BE2C (cell line): Measurements from ENCODE around the gene CLCN1.

ENCODE experiments used
- DNase-seq: peaks from one replicate; pipeline ENCODE4 v3.0.0-alpha.2; 2020
- H3K27me3 ChIP-seq: fragments of 250-450 bp; sonication (Bioruptor Pico); 2 replicates; pipeline ENCODE4 v1.5.1; 2020; ENCODE audit warnings: mild to moderate bottlenecking
- H3K36me3 ChIP-seq: fragments of 250-450 bp; sonication (Bioruptor Pico); 2 replicates; pipeline ENCODE4 v1.5.1; 2020; ENCODE audit warnings: mild to moderate bottlenecking
- H3K4me1 ChIP-seq: fragments of 250-450 bp; sonication (Bioruptor Pico); 2 replicates; pipeline ENCODE4 v1.5.1; 2020
- H3K4me3 ChIP-seq: 2 replicates; pipeline ENCODE4 v1.5.1; 2011; ENCODE audit warnings: low read depth, low read length
- H3K9me3 ChIP-seq: fragments of 250-450 bp; sonication (Bioruptor Pico); 2 replicates; pipeline ENCODE4 v1.5.1; 2020
- TF ChIP-seq, protein P1 (sequence below): IDR thresholded peaks from 2 replicates; pipeline ENCODE4 v1.5.1; 2012; ENCODE audit warnings: mild to moderate bottlenecking, low read depth, low read length

Gene CLCN1

DNA sequence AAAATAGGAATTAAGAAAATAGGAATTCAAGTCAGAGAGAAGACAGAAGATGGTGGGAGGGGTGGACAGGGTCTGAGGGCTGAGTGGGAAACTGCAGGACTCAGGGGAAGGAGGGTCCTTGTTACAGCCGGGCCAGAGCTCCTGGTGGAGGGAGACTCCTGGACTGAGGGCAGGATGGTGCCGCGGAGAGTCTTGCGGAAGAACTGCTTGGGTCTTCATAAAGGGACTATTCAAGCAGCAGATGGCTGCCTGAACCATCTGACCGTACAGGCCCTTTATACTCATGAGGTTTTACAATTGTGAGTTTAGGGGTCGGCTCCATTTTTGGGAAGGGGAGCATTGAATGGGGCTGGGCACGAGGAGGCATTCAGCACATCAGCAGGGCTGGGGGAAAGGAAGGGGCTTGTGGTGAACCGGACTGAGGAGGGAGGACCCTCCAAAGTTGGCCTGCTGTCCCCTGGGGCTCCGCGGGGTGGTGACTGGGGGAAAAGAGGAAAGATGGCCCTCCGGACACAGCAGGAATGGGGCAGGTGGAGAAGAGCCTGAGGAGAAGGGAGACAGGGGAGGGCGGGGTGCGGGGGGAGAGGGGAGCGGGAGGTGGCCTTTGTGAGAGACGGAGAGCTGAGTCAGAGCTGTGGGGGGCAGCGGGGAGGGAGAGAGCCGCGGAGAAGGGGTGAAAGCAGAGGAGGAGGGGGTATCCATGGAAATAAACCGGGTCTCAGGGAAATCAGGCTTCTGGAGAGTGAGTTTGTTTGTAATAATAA is 45.1 kb downstream of the CLCN1 start:
- Histone ChIP-seq H3K36me3 (no peaks in the 10 kb centered on the region), H3K9me3 (no peaks in the 10 kb centered on the region), H3K4me1 (no peaks in the 10 kb centered on the region), H3K27me3 (peaks cover 84% of the 10 kb centered on the region), H3K4me3 (no peak overlapping the region)
- TF ChIP-seq, protein P1, sequence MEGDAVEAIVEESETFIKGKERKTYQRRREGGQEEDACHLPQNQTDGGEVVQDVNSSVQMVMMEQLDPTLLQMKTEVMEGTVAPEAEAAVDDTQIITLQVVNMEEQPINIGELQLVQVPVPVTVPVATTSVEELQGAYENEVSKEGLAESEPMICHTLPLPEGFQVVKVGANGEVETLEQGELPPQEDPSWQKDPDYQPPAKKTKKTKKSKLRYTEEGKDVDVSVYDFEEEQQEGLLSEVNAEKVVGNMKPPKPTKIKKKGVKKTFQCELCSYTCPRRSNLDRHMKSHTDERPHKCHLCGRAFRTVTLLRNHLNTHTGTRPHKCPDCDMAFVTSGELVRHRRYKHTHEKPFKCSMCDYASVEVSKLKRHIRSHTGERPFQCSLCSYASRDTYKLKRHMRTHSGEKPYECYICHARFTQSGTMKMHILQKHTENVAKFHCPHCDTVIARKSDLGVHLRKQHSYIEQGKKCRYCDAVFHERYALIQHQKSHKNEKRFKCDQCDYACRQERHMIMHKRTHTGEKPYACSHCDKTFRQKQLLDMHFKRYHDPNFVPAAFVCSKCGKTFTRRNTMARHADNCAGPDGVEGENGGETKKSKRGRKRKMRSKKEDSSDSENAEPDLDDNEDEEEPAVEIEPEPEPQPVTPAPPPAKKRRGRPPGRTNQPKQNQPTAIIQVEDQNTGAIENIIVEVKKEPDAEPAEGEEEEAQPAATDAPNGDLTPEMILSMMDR = no peak
- no peak for DNase-seq

DNA sequence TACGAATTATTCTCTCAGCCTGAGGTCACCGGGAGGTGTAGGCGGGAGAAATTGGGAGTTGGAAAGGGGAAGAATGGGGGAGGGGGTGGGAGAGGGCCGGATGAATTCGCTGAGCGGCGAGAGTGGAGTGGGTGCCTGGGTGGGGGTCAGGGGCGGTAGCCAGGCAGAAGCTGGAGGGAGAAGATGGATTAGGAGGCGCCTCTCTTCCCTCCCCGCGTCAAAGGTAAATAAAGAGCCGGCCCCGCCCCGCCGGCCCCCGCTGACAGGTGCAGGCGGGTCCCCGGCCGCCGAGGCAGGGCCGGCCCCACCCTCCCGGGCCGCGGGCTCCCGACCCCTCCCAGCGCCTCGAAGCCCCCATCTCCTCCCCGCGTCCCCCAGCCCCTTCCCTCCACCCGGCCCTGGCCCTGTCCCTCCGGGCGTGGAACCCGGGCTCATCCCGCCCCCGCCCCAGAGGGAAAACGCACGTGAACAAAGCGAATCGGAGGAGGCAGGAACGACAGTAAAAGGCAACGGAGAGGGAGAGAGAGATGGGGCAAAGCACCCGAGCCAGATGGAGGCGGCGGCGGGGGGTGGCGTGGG is 45.7 kb downstream of the CLCN1 start:
- DNase-seq = no peak
- no peak overlapping the region for H3K4me3 ChIP-seq
- no peaks in the 10 kb centered on the region for H3K9me3 ChIP-seq
- TF ChIP-seq, protein P1 = no peak
- no peaks in the 10 kb centered on the region for H3K4me1 ChIP-seq
- no peaks in the 10 kb centered on the region for H3K36me3 ChIP-seq
- H3K27me3 ChIP-seq = peaks cover 80% of the 10 kb centered on the region

DNA sequence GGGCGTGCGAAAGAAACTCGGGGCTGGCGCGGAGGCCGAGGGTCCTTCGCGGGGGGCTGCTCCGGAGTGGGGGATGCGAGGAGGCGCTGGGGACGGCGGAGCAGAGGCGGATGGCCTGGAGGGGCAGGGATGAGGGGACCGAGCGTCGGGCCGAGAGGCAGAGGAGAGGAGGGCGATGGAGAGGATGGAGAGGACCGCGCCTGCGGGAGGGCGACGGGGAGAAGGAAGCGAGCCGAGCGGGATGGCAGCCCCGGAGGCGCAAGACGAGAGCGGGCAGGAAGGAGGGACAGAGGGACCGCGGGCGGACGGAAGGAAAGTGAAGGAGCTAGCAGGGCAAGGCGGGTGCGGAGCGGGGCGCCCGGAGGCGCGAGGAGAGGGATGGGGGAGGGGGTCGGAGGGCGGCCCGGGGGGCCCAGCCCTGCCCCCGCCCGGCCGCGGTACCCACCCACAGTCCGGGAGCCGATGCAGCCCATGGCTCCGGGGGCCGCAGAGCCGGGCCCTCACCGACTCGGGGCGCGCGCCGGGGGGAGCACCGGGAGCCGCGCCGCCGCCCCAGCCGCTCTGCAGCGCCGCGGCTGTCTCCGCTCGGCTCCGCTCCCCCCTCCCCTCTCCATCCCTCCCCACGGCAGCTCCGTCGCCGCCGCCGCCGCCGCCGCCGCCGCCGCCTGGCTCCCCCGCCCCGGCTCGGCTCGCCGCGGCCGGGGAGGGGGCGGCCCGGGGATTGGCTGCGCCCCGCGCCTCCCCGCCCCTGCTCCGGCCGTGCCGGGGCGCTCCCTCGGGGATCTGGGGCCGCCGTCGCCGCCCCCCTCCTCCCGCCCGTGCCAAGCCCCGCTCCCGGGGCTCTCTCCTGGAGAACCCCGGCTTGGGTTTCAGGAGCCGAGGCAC is 46.5 kb downstream of the CLCN1 start, which contains the start of gene FAM131B:
FAM131B (minus strand) TSS at position 583 of the 885 bp plus-strand sequence; CDS start at position 473, 110 bp downstream.
- H3K27me3 ChIP-seq = peaks cover 85% of the 10 kb centered on the region
- no peak for DNase-seq
- TF ChIP-seq, protein P1 = no peak

DNA sequence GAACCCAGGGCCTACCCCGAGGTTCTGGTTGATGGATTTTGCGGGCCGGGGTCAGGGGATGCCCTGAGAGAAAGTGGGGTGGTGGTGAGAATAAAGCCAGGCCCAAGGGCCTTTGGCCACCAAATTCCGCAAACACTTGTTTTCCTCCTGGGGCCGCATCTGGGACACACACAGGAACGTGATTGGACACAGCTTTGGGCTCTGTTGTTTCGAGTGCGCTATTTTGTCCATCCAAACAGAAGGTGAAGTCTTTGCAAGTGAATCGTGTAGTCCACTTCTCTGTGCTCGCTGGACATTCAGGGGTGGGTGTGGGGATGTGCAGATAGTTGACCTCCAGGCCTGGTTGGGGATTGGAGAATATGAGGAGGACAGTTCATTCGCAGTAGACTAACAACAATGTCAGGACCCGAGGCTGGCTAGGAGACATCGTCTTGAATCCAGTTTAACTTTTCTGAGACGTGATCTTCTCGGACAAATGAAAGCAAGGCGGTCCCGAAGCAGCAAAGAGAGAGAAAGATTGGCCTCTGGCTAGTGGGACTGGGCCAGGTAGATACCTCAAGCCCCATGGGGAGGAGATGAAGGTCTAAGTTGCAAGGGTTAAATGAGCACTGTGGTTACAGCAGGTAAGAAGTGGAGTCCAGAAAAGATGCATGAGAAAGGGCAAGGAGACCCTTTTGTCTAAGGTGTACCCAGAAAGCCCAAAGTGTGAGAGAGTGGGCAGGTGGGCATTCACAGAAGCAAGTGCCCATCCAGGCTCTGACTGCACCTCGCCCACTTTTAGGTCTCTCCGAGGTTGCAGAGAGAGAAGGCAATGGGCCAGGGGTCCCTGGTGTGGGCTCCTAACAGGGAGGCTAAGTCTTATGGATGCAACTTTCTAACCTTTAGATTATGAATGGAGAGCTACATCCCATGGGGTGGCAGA is 47.4 kb downstream of the CLCN1 start:
- H3K9me3 ChIP-seq = no peaks in the 10 kb centered on the region
- TF ChIP-seq, protein P1 = no peak
- no peaks in the 10 kb centered on the region for H3K4me1 ChIP-seq
- peaks cover 81% of the 10 kb centered on the region for H3K27me3 ChIP-seq
- H3K4me3 ChIP-seq = no peak overlapping the region
- no peak for DNase-seq
- no peaks in the 10 kb centered on the region for H3K36me3 ChIP-seq

More for the DNA sequence above, 46.5 kb downstream of the CLCN1 start, which contains the start of gene FAM131B:
- peak within 1 kb of the TSS; percentile 19; the same call in 1 of the 2 replicates for H3K4me3 ChIP-seq
- no peaks in the 10 kb centered on the region for H3K9me3 ChIP-seq
- H3K4me1 ChIP-seq = no peaks in the 10 kb centered on the region
- no peaks in the 10 kb centered on the region for H3K36me3 ChIP-seq

DNA sequence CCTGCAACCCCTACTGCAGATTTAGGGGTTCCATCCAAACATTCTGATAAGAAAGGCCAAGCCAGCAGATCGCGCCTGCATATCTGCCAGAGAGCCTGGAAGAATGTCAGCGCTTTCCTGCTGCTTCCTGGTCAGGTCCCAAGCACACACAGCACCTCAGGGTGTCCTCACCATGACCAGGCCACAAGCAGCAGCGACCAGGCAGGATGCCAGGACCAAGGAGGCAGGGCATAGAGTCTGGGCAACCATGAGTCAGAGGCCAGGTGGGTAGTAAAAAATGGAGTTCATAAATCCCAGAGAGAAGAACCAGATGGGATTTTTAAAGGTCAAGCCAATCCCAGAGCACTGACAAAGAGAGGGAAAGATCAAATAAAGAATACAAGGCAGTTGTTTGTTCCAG is 52.1 kb downstream of the CLCN1 start:
- no peaks in the 10 kb centered on the region for H3K36me3 ChIP-seq
- DNase-seq = no peak
- TF ChIP-seq, protein P1 = no peak
- no peaks in the 10 kb centered on the region for H3K9me3 ChIP-seq
- H3K4me3 ChIP-seq = no peak overlapping the region
- peaks cover 40% of the 10 kb centered on the region for H3K27me3 ChIP-seq
- no peaks in the 10 kb centered on the region for H3K4me1 ChIP-seq
